PC-3 (cell line): Measurements from ENCODE around the gene GABRP.

Experiments used
- EZH2 ChIP-seq: fragments of 300-600 bp; sonication (generic); IDR thresholded peaks from one replicate; pipeline ENCODE4 v1.6.1; 2017; ENCODE audit warnings: antibody characterized with exemption, mild to moderate bottlenecking, low read length; ENCODE audit not compliant: unreplicated experiment
- TF ChIP-seq, protein P1 (sequence below): fragments of 300-600 bp; sonication (generic); conservative IDR thresholded peaks from 2 replicates; pipeline ENCODE4 v1.5.1; 2017; ENCODE audit warnings: antibody characterized with exemption, low read depth, mild to moderate bottlenecking, low read length

DNA sequence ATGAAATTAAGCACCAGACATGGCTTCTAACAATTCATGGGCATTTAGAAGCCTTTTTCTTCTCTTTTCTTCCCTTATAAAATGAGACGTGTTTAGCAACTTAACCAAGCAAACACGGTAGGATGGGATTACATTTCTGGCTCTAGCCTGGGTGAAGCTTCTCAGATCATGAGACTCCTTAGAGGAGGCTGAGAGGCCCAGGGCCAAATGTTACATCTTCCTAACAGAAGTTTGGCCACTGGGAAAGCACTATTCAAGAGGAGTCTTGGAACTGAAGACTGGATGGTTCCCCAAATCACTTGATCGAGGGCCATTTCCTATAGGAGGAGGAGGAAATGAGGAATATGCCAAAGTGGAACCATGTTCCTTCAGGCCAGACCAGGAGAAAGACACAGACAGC is 1.9 kb downstream of the GABRP start:
- TF ChIP-seq, protein P1, sequence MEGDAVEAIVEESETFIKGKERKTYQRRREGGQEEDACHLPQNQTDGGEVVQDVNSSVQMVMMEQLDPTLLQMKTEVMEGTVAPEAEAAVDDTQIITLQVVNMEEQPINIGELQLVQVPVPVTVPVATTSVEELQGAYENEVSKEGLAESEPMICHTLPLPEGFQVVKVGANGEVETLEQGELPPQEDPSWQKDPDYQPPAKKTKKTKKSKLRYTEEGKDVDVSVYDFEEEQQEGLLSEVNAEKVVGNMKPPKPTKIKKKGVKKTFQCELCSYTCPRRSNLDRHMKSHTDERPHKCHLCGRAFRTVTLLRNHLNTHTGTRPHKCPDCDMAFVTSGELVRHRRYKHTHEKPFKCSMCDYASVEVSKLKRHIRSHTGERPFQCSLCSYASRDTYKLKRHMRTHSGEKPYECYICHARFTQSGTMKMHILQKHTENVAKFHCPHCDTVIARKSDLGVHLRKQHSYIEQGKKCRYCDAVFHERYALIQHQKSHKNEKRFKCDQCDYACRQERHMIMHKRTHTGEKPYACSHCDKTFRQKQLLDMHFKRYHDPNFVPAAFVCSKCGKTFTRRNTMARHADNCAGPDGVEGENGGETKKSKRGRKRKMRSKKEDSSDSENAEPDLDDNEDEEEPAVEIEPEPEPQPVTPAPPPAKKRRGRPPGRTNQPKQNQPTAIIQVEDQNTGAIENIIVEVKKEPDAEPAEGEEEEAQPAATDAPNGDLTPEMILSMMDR, result no peak
- TF ChIP-seq EZH2, result no peak
